Progenitor cell of endocrine pancreas (in vitro differentiated cells): ENCODE measurements around the gene CRISPLD2. TPM values are rescaled to one million over a fixed set of nuclear protein-coding genes. Genes with fewer than 3 reads are reported as not detected.

ENCODE experiments used
- DNase-seq: peaks from one replicate; pipeline ENCODE4 v3.0.0; 2021; ENCODE audit warnings: low spot score; ENCODE audit not compliant: unreplicated experiment
- H3K27ac Mint-ChIP-seq: 2 replicates; pipeline ENCODE4 v1.8.0; 2021; ENCODE audit warnings: mild to moderate bottlenecking, moderate library complexity, mixed read lengths
- H3K27me3 Mint-ChIP-seq: 2 replicates; pipeline ENCODE4 v1.8.0; 2021; ENCODE audit warnings: mixed read lengths
- H3K36me3 Mint-ChIP-seq: 2 replicates; pipeline ENCODE4 v1.8.0; 2022; ENCODE audit warnings: mixed read lengths; ENCODE audit not compliant: insufficient read depth
- H3K4me1 Mint-ChIP-seq: 2 replicates; pipeline ENCODE4 v1.8.0; 2021; ENCODE audit warnings: low read depth, mixed read lengths
- H3K4me3 Mint-ChIP-seq: 2 replicates; pipeline ENCODE4 v1.8.0; 2021; ENCODE audit warnings: low read depth, mild to moderate bottlenecking, moderate library complexity, mixed read lengths
- H3K9me3 Mint-ChIP-seq: 2 replicates; pipeline ENCODE4 v1.8.0; 2021; ENCODE audit warnings: low read depth, mixed read lengths
- CTCF ChIP-seq: fragments of 200-600 bp; sonication (generic); IDR thresholded peaks from one replicate; pipeline ENCODE4 v1.5.0; 2021; ENCODE audit warnings: antibody characterized with exemption, mild to moderate bottlenecking; ENCODE audit not compliant: unreplicated experiment
- total RNA-seq: library from RNA; stranded (reverse); gene quantifications from 2 replicates; pipeline ENCODE4 v1.2.1, GENCODE V29; 2021

Gene CRISPLD2
- total RNA-seq, 1 donor from 2014 or later, result 11.0 TPM

- Mint-ChIP-seq H3K27ac (no peak overlapping the region), H3K4me1 (no peaks in the 10 kb centered on the region), H3K4me3 (no peak overlapping the region), H3K9me3 (peaks cover 14% of the 10 kb centered on the region), H3K27me3 (no peaks in the 10 kb centered on the region), H3K36me3 (peaks cover 38% of the 10 kb centered on the region)
- DNase-seq, result no peak
- no peak for TF ChIP-seq CTCF
These were observed 41.9 kb downstream of the CRISPLD2 start for GRCh38 chr16:84861671-84862070.

- H3K4me1 Mint-ChIP-seq, result no peaks in the 10 kb centered on the region
- peaks cover 36% of the 10 kb centered on the region for H3K36me3 Mint-ChIP-seq
- no peak overlapping the region for H3K4me3 Mint-ChIP-seq
- H3K27ac Mint-ChIP-seq, result no peak overlapping the region
- H3K9me3 Mint-ChIP-seq, result peaks cover 14% of the 10 kb centered on the region
- H3K27me3 Mint-ChIP-seq, result no peaks in the 10 kb centered on the region
- no peak for TF ChIP-seq CTCF
- no peak for DNase-seq
These were observed 43.2 kb downstream of the CRISPLD2 start for GRCh38 chr16:84862804-84863480.

GRCh38 chr16:84863481-84863814 lies 43.7 kb downstream of the CRISPLD2 start:
- no peak for TF ChIP-seq CTCF
- Mint-ChIP-seq H3K27ac (no peak overlapping the region), H3K9me3 (peaks cover 13% of the 10 kb centered on the region), H3K4me3 (no peak overlapping the region), H3K4me1 (no peaks in the 10 kb centered on the region), H3K27me3 (no peaks in the 10 kb centered on the region), H3K36me3 (peaks cover 33% of the 10 kb centered on the region)
- no peak for DNase-seq

GRCh38 chr16:84864326-84864955 lies 44.7 kb downstream of the CRISPLD2 start:
- TF ChIP-seq CTCF, result no peak
- Mint-ChIP-seq H3K4me1 (no peaks in the 10 kb centered on the region), H3K4me3 (no peak overlapping the region), H3K27me3 (no peaks in the 10 kb centered on the region), H3K27ac (no peak overlapping the region), H3K9me3 (peaks cover 9% of the 10 kb centered on the region), H3K36me3 (peaks cover 27% of the 10 kb centered on the region)
- no peak for DNase-seq

GRCh38 chr16:84867696-84868095 lies 47.9 kb downstream of the CRISPLD2 start:
- H3K4me1 Mint-ChIP-seq, result no peaks in the 10 kb centered on the region
- no peak overlapping the region for H3K4me3 Mint-ChIP-seq
- no peak for DNase-seq
- no peak for TF ChIP-seq CTCF
- H3K27me3 Mint-ChIP-seq, result no peaks in the 10 kb centered on the region
- H3K27ac Mint-ChIP-seq, result no peak overlapping the region
- H3K9me3 Mint-ChIP-seq, result no peaks in the 10 kb centered on the region
- peaks cover 9% of the 10 kb centered on the region for H3K36me3 Mint-ChIP-seq
